GM18499 (cell line): ENCODE measurements around the gene ATOSB.
"Not testable (repeated sequence)": the region's sequence is repeated elsewhere in the genome, so short reads cannot be mapped to it uniquely, and the experiment has no call there.

Experiments
- ATAC-seq: cut with Tn5 transposase; IDR thresholded peaks from one replicate; pipeline ENCODE4 v1.9.1; 2021; ENCODE audit warnings: moderate number of reproducible peaks; ENCODE audit not compliant: insufficient read depth, unreplicated experiment

Gene ATOSB, protein sequence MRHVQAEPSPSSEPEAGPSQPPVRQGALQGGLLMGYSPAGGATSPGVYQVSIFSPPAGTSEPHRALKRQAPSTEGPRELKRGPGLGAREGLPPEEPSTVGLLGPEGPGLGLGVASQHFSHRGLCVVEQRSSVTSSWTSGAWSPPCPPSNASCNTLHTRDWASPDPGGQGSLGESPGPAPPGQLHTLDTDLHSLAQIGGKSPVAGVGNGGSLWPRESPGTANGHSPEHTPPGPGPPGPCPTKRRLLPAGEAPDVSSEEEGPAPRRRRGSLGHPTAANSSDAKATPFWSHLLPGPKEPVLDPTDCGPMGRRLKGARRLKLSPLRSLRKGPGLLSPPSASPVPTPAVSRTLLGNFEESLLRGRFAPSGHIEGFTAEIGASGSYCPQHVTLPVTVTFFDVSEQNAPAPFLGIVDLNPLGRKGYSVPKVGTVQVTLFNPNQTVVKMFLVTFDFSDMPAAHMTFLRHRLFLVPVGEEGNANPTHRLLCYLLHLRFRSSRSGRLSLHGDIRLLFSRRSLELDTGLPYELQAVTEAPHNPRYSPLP

DNA sequence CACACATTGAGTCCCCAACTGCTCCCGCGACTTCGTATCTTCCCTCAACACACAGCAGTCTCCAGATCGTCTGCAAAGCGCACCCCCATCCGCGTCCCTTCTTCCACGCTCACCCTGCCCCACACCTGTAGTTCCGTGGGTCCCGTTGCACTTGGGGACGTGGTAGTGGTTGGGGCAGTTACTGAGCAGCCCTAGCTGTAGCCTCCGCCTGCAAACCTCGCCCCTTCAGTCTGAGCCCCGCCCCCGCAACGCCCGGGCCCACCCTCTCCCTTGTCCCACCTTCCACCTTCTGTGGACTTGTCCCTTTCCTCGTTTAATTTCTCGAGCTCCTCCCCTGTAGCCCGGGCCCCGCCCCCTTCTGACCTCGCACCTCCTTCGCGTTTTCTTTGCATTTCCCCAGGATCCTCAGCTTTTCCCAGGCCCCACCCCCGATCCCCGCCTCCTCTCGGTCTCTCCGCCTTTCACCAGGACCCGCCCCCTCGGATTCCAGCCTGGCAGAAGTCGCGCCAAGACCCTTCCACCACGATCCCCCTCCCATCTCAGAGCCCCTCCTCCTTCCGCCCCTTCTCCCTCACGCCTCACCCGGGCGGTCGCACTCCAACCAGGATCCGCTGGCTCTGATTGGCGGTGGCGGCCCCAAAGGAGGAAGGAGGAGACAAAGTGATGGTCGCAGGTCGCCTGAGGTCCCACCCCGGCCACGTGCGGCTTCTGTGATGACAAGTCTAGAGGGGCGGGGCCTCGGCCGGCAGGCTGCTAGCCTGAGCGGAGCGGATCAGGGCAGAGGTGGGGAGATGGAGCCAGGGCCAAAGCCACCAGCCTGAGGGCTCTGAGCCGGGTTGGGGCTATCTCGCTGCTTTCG, at the start of gene ATOSB:
Gene ATOSB (minus strand): TSS at position 183 of the 859 bp plus-strand sequence. CDS start 7,588 bp downstream, outside the sequence.
- ATAC-seq = peak; percentile 33

DNA sequence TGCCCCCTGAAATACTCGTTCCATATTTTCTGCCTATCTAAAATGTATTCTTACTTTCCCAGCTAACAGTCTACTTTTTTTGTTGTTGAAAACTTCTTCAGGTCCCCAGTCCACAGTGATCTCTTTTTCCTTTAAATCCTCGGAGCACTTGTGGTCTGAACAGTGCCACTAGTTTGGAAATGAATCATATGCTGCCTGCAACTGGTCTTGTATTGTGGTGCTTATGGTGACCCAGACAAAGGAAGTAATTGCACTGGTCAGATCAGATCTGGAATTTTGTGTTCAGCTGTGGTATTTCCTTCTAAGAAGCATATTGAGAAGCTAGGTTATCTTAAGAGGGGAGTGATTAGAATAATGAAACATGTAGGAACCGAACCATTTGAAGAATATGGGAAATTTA, 49.0 kb upstream of the ATOSB start:
- ATAC-seq = no peak

DNA sequence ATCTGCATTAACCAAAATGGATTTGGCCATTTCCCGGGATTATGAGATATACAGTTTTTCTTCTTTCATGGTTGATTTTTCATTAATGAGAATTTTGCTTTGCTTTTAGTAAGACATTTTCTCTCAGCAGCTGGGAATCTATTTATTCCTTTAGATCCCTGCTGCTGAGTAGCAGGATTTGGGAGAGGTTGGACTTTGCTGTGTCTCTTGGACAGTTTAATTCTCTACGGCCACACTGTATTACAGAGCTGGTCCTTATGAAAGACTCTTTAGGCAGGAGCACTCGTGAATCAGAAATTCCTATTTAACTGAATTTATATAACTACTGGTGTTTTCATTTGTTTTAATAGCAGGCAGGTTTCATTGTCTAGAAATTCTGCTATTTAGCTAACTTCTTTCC, 47.8 kb upstream of the ATOSB start:
- ATAC-seq = no peak

DNA sequence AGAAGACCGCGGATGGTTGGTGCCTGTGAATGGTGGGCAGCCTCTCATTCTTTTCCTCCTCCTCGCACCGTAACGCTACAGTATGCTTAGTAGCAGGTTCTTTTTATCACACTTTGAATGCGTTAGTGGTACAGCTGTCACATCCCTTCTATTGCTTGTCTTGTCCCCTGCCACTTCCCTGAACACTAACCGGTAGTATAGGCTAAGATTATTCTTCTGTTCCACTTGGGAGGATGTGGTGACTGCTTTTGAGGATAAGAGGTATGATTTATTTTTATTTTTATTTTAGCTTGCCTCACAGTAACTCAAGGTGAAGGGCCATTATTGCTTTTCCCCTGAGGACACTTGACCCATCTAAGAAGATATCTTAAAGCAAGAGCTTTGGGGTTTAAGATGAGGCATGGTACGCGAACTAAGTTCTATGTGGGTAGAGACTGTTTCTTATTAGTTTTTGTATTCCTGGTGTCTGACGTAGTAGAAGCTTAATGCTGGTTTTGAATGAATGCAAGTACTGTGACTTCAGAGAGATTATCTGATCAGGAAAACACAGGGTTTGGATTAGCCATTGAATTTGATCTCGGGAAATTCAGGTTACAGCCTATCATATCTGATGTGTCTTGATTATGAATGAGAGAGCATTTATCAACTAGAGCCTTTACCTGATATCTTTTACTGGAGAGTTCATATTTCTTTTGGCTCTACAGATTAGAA, 47.1 kb upstream of the ATOSB start:
- ATAC-seq = no peak

DNA sequence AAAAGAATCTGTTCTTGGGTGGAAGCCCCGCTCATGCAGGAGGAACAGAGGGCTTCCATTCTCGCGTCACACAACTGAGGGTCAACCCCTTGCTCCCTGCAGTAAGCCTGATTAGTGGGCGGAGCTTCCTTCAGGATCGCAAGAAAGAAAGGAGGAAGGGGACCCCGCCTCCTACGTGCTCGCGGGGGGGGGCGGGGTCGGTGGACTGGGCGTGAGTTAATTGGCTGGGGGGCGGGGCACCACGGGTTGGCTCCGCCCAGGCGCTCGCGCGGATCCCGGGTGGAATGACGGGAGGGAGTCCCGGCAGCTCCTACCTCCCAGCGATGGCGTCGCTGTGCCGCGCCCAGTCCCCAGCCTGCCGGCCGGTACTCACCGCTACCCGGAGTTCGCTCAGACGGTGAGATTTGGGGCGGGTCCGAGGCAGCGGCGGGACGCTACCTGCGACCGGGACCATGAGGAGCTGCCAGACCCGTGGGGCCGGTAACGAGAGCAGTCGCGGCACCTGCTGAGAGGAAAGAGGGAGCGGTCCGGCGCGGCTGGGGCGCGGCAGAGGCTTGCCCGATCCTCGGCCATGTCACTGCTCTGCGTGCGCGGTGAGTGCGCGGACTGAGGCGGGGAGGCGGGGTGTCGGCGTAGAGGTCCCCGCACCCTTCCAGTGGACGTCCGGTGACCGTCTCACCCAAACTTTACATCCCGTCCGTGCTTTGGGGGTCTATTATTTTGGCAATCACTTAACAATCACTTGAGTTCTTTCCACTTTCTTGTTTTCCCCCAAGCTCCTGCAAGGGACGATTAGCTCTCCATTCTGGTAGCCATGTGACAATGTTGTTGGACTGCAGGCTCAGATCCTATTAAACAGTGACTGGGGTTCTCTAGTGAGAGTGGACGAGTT, 46.3 kb upstream of the ATOSB start, which contains the start of gene UNC13B:
Gene UNC13B (plus strand): TSS at position 297 of the 892 bp plus-strand sequence. CDS start 275 bp downstream, at position 572.
- ATAC-seq = no peak

DNA sequence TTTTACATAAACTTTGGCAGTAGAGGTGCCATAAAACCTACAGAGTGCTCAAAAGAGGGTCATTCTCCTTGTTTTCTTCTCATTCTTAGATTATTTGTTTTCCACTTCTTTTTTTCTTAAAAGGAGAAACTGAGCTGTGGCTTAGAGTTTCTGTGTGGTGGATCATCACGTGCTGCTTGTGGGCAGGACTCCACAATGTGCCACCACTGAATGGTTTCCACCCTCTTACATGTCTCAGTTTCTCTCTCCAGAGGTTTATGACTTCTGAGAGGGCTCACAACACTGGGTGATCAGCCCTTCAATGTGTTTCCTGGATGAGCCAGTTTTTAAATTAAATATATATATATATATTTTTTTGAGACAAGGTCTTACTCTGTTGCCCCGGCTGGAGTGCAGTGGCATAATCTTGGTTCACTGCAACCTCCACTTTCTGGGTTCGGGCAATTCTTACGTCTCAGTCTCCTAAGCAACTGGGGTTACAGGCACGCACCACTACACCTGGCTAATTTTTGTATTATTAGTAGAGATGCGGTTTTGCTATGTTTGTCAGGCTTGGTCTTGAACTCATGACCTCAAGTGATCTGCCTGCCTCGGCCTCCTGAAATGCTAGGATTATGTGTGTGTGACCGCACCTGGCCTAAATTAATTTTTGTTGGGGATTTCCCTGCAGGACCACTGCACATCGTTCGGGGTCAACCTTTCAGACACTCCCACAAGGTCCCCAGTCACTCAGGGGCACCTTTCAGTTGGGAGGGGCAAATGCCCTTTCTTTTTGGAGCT, 43.0 kb upstream of the ATOSB start:
- no peak for ATAC-seq

DNA sequence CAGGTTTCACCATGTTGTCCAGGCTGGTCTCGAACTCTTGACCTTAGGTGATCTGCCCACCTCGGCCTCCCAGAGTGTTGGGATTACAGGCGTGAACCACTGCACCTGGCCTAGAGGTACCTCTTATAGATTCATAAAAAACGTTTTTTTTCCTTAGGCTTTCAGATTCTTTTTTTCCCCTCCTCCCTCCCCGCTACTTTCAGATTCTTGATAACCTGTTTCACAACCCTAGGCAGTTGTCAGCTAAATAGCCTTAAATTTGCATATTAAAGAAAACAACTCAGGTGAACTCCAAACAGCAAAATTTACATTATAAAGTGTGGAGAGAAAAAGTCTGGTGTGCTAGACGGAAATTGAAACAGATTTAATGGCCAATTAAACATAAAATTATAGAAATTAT, 42.2 kb upstream of the ATOSB start:
- not testable (repeated sequence) for ATAC-seq

DNA sequence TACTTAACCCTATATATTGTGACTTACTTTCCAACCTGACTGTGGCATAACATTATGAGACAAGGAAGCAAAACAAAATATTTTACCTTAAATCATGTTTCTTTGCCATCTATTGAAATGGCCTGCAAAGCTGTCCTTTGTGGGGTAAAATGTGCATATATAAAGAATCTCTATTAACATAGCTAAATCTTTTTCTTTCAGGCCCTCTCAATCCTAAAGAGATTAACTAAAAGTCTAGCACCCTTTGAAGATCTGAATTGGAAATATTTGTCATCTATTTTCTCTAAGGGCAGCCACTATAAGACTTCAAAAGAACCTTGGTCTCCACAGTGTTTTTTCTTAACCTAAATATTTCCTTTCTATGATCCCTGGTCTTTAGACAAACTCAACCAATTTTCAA, 41.1 kb upstream of the ATOSB start:
- ATAC-seq = no peak

DNA sequence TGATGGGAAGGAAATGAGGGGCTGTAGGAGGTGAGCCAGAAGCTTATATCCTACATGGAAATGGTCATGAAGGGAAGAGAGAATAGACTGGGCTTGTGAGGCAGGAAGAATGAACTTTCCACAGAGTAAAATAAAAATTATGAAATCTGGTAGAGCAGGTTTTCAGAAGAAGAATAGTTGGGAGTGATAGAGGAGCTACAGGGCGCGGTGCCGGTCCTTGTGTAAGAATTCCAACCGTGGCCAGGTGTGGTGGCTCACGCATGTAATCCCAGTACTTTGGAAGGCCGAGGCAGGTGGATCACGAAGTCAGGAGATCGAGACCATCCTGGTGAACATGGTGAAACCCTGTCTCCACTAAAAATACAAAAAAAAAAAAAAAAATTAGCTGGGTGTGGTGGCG, 37.3 kb upstream of the ATOSB start:
- no peak for ATAC-seq

DNA sequence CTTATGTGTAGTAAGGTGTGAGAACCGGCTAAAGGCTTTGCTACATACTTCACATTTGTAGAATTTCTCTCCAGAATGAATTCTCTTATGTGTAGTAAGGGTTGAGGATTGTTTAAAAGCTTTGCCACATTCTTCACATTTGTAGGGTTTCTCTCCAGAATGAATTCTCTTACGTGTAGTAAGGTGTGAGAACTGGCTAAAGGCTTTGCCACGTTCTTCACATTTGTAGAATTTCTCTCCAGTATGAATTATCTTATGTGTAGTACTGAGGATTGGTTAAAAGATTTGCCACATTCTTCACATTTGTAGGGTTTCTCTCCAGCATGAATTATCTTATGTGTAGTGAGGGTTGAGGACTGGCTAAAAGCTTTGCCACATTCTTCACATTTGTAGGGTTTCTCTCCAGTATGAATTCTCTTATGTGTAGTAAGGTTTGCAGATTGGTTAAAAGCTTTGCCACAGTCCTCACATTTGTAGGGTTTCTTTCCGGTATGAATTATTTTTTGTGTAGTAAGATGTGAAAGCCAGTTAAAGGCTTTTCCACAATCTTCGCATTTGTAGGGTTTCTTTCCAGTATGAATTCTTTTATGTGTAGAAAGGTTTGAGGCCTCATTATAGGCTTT, 32.4 kb upstream of the ATOSB start:
- not testable (repeated sequence) for ATAC-seq

DNA sequence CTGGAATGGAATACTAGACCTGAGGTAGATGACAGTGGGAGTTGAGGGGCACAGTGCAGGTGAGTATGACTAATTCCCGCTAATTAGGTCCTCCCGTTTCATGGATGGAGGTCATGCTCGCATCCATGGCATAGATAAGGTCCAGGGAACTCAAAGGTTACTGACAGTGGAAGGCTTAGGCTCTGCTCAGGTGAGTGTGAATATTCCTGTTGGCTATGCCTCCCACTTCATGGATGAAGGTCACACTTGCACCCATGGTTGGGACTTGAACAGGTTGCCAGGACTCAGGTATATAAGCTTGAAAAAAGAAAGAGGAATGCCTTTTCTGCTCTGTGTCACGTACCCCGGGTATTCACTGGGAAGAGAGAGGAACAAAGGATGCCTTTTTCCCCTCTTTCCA, 26.4 kb upstream of the ATOSB start:
- ATAC-seq = no peak

DNA sequence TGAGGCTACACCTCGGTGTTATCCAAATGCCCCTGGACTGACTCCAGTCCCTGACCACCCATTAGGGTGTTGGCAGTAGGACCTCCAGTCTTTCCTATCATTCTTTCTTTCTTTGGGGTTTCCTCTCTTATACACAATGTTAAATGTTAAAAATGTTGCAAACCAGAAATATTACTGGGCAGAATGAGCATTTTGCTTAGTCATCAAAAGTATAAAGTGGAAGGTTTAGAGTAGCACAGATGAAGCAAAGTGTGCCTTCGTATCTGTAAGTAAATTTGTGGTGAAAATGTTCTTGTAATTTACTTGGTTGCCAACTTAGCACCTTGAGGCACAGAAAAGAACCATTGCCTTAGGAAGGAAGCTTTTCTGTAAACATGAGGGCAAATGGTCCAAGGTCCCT, 24.4 kb upstream of the ATOSB start:
- ATAC-seq = no peak

DNA sequence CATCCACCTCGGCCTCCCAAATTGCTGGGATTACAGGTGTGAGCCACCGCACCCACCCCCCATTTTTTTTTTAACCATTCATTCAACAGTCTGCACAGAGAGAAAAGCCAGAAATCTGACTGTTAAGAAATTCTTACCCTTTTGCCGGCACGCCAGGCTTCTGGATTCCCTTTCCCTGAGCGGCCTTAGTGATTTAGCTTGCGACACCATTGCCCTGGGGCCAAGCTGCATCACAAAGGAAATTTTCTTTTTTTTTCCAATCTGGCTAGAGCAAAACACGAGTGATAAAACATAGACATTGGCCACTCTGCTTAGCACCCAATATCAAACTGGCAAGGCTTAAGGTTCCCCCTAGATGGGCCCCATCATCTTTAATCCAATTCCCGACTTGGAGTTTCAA, 21.2 kb upstream of the ATOSB start:
- no peak for ATAC-seq

DNA sequence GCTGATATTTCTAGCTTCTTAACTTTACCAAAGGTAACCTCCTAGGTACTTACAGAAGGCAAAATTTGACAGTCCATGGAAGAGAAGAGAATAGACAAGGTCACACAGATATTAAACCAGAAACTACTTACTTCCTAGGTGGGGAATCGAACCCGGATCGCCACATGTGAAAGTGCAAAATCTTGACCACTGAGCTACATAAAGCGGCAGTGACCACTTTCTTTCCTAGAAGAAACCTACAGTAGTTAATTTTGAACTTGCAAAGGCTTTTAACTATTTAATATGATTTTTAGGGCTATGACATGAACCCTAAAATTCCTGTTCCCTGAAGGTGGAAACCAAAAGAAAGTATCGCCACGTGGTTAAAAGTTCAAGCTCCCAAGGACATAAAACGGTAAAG, 20.3 kb upstream of the ATOSB start:
- no peak for ATAC-seq

DNA sequence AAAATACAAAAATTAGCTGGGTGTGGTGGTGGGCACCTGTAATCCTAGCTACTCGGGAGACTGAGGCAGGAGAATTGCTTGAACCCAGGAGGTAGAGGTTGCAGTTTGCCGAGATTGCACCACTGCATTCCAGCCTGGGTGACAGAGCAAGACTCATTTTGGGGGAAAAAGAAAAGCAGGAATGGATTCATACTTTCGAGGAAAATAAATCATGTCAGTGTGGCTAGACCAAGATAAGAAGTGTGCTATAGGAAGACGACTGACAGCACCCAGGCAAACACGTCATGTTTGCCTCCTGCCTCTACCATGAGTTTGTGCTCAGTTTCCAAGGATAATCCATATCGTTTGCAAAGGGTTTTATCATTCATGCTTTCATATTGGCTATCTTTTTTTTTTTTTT, 19.3 kb upstream of the ATOSB start:
- no peak for ATAC-seq

DNA sequence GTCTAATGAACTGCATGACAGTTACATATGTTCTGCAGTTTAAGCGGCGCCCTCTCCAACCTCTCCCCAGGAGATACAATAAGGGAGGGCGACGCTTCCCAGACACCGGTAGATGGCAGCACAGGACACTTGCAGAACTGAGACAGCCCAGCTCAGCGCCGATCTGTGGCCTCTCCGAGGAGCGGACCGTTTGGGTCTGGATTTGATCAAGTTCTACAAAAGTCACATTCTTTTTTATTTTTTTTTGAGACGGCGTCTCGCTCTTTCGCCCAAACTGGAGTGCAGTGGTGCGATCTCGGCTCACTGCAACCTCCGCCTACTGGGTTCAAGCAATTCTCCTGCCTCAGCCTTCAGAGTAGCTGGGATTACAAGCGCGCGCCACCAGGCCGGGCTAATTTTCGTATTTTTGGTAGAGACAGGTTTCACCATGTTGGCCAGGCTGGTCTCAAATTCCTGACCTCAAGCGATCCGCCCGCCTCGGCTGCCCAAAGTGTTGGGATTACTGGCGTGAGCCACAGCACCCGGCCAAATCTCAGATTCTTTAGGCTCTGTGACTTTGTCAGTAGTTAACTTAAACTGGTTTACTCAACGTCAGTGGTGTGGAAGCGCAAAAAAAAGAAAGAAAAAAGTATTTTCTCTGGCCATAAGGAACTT, 1.4 kb upstream of the ATOSB start:
- ATAC-seq = peak; percentile 48

DNA sequence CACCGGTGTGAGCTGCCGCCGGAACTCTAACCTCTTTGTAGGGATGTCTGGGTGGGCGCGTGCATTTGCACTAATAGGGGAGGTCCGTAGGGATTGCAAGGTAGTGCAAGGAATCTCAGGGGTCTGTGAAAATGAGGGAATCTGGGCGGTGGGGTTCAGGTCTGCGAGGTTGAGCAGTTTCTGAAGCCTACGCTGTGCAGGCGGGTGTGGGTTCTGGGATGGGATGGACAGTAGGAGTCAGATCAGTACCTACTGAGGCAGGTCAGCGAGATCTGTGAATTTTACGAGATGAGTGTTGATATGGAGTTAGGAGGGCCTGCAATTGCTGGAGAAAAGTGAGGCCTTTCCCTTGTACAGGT, 856 bp upstream of the ATOSB start:
- ATAC-seq = no peak
